8988T (cell line): ENCODE measurements around the gene GJC2.
"Not testable (repeated sequence)": the region's sequence is repeated elsewhere in the genome, so short reads cannot be mapped to it uniquely, and the experiment has no call there.

ENCODE experiments used
- DNase-seq: peaks from one replicate; pipeline ENCODE4 v3.0.0; 2011

Gene GJC2

DNA sequence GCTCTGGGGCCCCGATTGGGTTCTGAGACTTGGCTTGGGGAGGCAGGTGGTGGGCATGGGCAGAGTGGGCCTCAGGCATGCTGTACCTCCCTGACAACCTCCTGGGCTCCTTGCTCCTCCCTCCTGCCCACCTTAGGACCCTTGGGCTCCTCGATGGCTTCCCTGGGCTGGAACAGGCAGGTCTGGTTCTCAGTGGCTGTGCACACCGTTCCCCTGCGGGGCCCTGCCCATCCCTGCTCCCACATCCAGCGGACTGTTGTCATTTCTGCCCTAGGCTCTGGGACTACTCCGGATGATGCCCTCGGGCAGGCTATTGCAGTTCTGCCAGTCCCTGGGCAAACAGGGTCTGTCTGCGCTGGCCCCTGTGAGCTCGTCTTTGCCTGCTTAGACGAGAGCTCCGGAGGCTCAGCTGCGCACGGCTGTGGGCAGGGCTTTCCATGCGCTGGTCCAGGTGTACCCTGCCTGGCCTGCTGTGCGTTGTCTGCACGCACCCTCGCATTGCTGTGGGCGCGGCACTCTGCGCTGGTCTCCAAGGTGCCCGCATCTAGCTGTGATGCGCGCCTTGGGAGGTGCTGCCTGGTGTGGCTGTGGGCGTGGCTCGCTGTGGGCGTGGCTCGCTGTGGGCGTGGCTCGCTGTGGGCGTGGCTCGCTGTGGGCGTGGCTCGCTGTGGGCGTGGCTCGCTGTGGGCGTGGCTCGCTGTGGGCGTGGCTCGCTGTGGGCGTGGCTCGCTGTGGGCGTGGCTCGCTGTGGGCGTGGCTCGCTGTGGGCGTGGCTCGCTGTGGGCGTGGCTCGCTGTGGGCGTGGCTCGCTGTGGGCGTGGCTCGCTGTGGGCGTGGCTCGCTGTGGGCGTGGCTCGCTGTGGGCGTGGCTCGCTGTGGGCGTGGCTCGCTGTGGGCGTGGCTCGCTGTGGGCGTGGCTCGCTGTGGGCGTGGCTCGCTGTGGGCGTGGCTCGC lies 24.1 kb downstream of the GJC2 start:
- DNase-seq = not testable (repeated sequence)

DNA sequence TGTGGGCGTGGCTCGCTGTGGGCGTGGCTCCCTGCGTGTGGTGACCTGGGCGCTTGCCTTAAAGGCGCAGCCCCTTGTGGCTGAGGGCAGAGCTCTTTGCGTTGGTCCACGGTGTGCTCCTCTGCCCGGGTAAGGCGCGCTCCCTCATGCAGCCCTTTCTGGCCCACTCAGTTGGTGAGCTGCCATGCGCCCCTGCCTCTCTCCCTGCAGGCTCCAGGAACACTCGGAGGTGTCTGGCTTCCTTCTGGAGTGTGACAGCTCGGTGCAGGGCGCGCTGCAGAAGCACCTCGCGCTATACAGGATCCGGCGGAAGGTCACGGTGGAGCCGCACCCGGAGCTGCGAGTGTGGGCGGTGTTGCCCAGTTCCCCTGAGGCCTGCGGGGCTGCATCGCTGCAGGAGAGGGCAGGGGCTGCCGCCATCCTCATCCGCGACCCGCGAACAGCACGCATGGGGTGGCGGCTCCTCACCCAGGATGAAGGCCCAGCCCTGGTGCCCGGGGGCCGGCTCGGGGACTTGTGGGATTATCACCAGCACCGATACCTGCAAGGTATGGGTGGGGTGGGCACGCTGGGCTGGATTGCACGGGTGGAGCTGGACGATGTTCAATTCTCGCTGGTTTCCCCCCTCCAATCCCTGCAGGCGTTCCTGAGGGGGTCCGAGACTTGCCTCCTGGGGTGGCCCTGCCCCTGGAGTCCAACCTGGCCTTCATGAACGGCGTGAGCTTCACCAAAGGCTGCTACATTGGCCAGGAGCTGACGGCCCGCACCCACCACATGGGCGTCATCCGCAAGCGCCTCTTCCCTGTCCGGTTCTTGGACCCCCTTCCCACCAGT lies 25.0 kb downstream of the GJC2 start:
- peak; percentile 73 for DNase-seq

DNA sequence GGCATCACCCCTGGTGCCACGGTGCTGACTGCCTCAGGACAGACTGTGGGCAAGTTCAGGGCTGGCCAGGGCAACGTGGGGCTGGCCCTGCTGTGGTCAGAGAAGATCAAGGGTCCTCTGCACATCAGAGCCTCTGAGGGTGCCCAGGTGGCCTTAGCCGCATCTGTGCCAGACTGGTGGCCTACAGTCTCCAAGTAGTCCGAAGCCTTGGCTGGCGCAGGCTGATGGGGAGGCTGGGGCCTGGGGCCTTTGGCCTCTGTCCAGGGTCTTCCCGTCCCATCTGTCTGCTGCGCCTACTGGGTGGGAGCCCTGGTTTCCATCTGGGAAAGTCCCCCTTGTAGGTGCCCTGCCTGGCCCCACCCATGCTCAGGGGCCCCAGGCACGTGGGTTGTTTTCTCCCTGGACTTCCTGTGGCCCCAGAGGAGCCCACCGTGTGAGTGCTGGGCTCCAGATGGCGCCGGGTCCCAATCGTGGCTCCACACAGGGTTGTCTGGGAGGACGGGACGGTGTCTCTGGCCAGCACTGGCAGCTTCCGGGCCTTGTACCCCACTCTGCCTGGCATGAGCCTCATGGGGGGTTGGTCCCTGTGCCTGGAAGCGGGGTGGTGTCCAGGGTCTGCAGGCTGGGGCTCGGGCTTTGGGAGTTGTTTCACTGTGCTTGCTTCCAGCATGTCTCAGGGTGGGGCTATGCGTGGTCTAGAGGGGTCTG lies 25.7 kb downstream of the GJC2 start:
- DNase-seq = no peak

DNA sequence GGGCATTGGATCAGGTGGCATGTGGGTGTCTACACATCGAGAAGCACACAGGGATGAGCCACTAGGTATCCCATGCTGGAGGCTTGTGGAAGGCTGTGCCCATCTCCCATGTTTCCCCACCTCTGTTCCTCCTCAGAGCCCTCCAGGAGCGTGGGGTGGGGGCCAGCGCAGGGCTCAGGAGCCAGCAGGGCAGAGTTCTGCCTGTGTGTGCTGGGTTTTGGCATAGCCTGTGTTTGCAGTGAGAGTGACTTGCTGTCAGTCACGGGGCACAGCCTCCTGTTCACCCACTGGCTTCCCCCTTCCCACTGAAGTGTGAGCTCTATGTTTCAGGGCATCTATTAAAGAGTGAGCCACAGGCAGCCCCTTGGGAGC lies 26.3 kb downstream of the GJC2 start:
- no peak for DNase-seq

DNA sequence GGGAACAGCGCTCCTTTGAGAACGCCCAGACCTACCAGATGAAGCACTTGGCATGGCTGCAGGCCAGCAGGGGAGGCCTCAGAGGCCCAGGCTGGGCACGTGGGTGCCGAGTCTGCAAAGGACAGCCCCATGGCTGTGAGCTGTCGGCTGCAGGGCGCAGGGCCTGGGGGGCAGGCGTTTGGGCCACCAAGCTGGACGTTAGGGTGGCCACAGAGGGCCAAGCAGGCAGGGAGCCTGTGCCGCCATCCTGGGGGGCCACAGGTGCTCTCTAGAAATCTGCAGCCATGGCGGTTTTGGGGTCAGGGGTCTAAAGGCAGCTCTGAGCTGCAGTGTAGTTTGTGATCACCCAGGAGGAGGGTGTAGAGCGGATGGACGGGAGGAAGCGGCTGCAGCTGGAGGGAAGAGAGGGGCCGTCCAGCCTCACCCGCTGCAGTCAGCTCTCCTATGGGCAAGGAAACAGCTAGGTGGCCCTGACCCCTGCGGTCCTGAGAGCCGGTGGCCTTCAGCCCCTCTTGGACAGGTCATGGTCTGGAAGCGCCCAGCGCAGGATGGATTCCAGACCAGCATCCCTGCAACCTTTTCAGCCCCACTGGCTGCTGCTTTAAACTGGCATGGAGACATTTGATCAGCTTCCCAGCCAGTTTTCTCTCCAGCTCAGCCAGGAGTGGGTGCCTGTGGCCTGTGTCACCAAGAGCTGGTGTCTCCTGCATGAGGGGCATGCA lies 26.9 kb downstream of the GJC2 start:
- DNase-seq = no peak

DNA sequence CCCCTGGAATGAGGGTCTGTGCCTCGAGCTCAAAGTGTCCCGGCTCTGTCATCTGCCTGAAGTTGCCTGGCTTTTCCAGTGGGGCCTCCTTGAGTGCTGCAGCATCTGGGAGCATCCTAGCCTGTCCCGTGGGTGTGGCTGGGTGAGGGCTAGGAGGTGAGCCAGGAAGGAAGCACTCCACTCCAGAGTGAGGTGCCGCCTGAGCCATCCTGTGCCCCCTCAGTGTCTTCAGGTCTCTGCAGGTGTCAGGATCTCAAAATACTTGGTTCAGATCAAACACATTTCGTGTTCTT lies 27.4 kb downstream of the GJC2 start:
- no peak for DNase-seq

DNA sequence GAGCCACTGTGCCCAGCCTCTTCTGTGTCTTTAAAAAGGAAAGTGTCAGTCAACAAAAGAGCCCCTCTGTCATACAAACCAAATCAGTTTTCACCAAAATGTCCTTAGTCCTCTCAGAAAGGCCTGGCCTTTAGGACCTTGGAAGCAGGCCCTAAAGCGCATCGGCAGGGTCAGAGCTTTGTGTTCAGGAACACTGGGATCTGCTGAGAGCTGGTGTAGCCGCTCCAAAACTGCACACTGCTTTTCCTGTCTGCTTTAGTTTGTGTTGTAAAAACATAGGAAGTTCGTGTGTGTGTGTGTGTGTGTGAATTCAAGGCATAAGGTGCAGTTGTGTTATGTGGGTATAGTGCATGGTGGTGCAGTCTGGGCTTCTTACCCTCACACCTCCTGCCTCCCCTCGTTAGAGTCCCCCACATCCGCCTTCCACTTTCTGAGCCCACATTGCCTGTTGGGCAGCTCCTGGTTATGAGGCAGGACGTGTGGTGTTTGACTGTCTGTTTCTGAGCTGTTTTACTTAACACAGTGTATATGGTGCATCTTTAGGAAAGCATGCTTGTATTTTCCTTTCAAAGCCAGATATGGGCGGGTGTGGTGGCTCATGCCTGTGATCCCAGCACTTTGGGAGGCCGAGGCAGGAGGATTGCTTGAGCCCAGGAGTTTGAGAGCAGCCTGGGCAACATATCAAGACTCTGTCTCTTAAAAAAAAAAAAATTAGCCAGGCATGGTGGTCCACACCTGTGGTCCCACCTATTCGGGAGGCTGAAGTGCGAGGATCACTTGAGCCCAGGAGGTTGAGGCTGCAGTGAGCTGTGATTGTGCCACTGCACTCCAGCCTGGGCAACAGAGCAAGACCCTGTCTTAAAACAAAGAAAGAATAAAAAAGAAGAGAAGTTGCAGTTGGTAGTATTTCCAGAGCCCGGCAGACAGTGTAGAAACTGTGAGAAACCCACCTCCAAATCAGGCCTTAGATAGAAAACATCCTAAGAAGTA lies 28.3 kb downstream of the GJC2 start:
- DNase-seq = no peak

DNA sequence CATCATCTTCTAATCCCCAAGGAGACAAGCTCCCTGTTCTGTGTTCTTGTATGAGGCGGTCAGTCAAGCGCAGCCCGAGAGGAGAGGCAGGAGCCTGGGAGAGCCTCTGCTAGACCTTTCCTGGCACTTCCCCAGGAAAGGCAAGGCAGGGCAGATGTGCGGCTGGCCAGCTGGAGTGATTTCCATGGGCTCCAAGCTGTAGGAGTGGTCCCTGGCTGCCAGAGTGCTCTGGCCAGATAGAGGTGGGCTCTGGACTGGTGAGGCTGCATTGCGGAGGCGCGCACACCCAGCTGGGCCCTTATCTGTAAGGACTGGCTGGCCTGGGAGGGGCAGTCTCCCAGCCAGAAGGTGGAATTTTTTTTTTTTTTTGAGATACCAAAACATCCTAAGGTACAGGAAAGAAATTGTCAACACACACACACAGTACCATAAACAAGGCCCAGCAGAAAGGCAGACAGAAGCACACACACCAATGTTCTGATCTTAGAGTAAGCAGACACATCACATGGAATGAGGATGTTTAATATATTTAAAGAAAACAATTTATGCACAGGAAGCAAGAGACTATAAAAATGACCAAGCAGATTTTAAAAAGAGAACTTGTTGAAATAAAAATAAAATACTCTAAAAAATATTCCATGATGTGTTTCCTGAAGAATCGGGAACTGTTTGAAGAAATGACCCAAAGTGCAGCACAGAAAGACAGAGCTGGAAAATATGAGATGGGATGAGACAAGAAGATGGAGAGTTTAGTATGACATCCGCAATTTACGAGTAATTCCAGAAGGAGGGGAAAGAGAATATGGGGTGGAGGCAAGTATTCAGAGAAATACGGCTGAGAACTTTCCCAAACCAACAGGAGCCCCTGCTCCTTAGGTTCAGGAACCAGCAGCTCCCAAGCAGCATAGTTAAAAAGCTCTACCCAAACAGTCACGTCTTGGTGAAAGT lies 29.3 kb downstream of the GJC2 start:
- DNase-seq = no peak

DNA sequence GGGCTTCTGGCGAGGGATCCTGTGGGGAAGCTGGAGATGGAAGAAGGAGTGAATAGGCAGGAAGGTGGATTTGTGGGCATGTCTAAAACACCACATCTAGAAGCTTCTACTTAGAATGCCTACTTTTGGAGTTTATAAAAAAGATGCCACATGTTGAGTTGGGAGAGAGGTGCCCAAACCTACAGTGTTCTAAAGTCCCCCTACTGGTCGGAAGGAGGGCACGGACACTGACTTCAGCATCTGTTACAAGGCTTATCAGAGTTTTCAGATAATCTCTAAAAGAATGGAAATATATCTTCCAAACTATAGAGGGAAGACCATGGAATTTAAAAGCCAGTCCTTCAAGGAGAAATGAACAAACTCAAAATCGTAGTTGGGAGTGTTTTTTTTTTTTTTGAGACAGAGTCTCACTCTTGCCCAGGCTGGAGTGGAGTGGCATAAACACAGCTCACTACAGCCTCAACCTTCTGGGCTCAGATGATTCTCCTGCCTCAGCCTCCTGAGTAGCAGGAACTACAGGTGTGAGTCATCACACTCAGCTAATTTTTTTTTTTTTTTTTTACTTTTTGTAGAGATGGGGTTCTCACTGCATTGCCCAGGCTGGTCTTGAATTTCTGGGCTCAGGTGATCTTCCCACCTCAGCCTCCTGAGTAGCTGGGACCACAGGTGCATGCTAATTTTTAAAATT lies 30.7 kb downstream of the GJC2 start:
- DNase-seq = no peak

DNA sequence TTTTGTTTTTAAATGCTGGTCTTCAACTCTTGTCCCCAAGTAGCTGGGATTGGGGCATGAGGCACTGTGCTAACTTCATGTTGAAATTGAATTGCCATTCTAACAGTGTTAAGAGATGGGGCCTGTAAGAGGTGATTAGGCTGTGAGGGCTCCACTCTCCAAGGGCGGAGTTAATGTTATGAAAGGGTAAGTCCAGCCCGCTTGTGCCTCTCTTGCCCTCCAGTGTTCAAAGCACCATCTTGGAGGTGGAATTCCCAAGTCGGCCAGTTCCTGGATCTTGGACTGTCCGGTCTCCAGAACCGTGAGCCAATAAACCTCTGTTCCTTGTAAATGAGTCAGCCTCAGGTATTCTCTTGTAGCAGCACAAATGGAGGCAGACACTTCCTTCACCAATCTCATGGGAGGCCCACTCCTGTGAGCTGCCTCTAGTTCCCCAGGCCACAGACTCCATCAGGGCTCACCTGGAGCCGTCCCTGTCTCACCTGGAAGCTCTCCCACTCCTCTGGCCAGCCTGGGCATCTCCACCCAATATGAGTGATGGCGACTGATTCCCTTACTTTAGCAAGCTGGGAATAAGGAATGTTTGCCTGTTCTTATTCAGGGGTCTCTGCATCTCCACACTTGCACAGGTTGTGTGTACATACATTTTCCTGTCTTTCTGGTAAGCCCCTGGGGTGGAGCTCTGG lies 31.4 kb downstream of the GJC2 start:
- no peak for DNase-seq

DNA sequence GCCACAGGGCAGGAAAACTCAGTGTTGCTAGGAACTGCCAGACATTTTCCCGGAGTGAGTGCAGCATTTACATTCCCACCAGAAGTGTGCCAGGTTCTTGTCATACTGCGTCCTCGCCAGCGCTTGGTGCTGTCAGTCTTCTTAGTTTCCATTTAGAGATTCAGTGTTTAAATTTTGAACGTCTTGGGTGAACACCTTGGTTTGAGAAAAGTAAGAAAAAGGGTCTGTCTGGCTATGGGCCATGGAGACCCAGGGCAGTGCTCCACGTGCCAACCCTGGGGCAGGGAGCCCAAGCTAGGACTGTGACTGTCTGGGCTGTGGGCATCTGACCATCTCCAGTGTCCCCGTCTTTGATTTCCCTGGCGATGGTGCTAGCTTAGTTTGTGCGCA lies 31.9 kb downstream of the GJC2 start:
- no peak for DNase-seq

DNA sequence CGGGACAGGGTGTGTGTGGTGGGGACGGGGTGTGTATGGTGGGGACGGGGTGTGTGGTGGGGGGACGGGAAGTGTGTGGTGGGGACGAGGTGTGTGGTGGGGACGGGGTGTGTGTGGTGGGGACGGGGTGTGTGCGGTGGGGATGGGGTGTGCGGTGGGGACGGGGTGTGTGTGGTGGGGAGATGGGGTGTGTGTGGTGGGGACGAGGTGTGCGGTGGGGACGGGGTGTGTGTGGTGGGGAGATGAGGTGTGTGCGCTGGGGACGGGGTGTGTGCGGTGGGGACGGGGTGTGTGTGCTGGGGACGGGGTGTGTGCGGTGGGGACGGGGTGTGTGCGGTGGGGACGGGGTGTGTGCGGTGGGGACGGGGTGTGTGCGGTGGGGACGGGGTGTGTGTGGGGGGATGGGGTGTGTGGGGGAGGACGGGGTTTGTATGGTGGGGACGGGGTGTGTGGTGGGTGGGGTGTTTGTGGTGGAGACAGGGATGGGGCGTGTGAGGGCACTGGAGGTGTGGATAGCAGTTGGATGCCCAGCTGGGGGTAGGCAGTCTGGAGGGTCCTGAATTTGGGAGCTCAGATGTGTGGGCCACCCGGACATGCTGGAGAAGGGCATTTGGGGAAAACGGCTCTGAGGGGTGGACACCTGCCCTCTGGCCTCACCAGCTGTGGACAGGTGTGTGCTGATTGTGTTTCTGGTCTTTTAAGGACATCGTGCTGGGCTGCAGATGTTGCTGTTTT lies 32.7 kb downstream of the GJC2 start:
- no peak for DNase-seq

DNA sequence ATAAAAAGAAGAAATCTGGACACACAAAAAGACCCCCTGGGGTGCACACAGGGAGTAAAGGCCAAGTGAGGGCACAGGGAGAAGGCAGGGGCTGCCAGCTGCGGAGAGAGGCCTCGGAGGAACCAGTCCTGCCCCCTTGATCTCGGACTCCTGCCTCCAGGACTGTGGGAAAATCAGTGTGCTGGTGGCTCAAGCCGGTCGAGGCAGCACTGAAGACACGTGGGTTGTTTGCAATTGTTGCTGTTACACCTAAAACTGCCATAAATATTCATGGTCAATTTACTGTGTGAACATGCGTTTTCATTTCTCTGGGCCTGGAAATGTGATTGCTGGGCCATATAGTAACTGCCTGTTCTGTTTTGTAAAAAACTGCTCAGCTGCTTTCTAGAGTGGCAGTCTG lies 34.4 kb downstream of the GJC2 start:
- DNase-seq = no peak

DNA sequence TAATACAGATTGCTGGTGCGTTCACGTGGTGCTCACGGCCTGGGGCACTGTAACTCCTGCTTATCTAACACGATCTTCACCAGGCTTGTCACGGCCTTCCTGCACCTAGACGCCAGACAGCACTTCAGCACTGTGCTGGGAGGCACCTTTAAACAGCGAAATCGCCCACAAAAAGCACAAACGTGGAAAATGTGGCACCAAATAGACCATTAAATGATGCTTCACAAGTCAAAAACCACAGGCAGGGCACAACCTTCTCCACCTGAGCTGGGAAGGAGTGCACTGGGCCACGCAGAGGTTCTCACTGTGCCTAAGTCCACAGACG lies 35.9 kb downstream of the GJC2 start:
- DNase-seq = no peak

DNA sequence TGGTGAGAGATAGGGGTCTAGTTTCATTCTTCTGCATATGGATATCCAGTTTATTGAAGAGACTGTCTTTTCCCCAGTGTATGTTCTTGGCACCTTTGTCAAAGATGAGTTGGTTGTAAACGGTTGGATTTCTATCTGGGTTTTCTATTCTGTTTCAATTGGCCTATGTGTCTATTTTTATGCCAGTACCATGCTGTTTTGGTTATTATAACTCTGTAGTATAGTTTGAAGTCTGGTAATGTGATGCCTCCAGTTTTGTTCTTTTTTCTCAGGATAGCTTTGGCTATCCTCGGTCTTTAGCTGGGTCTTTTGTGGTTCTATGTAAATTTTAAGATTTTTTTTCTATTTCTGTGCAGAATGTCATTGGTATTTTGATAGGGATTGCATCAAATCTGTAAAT lies 38.5 kb downstream of the GJC2 start:
- not testable (repeated sequence) for DNase-seq

DNA sequence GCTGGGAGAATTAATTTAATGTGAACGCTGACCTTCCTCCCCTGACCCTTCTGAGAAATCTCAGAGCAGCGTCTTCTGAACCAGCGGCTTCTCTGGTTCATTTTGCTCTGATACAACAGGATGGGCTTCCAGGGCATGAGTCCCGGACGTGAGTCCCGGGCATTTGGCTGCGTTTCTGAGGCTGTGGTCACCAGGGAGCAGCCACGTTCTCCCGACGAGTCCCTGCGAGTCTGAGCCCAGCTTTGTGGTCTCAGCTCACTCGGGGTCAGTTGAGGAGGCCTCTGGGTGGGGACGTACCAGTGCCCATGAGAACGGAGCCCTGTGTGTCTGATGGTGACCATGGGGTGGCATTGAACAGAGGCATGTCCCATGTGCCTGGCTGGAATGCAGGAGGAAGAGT lies 40.5 kb downstream of the GJC2 start:
- no peak for DNase-seq

DNA sequence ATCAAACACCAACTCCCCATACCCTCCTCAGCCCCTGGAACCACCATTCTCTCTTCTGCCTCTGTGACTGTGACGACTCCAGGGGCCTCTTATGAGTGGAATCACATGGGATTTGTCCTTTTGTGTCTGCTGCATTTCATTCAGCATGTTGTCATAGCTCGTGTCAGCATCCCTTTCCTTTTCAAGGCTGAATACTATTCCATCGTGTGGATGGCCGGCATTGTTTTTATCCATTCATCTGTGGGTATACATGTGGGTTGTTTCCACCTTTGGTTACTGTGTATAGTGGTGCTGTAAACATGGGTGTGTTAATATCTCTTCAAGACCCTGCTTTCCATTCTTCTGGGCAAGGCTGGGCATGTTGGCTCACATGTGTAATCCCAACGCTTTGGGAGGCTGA lies 41.0 kb downstream of the GJC2 start:
- no peak for DNase-seq

DNA sequence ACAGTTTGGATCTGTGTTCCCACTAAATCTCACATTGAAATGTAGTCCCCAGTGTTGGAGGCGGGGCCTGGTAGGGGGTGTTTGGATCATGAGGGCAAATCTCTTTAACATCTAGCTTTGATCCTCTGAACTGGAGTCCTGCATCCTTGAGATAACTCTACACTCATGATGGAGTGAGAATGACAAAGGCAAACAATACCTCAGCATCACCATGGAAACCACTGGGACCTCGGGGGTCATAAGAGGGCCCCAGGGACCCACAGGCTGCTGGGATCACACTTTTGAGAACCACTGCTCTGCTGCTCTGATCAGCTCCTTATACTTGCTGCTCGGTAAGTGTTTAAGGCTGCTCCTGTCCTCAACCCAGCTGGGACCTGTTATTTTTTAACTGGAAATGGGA lies 44.7 kb downstream of the GJC2 start:
- DNase-seq = no peak
